Fibroblast of pulmonary artery (primary cell): Measurements from ENCODE around the gene BCL2L2.
A peak's percentile ranks its signal among the peaks of the same experiment; 100 is the strongest.
"Not testable (repeated sequence)": the region's sequence is repeated elsewhere in the genome, so short reads cannot be mapped to it uniquely, and the experiment has no call there.

Experiments used
- DNase-seq: peaks from one replicate; pipeline ENCODE4 v3.0.0-alpha.2; 2010; ENCODE audit warnings: low read depth
- H3K4me3 ChIP-seq: replicated peaks from 2 replicates; pipeline ENCODE4 v1.5.1; 2011; ENCODE audit warnings: low read depth, mild to moderate bottlenecking, control low read depth, low read length, moderate library complexity
- TF ChIP-seq, protein P1 (sequence below): IDR thresholded peaks from 2 replicates; pipeline ENCODE4 v1.5.1; 2011; ENCODE audit warnings: mild to moderate bottlenecking, control low read depth, low read length, inconsistent platforms; ENCODE audit errors: missing control alignments

BCL2L2 gene

DNA sequence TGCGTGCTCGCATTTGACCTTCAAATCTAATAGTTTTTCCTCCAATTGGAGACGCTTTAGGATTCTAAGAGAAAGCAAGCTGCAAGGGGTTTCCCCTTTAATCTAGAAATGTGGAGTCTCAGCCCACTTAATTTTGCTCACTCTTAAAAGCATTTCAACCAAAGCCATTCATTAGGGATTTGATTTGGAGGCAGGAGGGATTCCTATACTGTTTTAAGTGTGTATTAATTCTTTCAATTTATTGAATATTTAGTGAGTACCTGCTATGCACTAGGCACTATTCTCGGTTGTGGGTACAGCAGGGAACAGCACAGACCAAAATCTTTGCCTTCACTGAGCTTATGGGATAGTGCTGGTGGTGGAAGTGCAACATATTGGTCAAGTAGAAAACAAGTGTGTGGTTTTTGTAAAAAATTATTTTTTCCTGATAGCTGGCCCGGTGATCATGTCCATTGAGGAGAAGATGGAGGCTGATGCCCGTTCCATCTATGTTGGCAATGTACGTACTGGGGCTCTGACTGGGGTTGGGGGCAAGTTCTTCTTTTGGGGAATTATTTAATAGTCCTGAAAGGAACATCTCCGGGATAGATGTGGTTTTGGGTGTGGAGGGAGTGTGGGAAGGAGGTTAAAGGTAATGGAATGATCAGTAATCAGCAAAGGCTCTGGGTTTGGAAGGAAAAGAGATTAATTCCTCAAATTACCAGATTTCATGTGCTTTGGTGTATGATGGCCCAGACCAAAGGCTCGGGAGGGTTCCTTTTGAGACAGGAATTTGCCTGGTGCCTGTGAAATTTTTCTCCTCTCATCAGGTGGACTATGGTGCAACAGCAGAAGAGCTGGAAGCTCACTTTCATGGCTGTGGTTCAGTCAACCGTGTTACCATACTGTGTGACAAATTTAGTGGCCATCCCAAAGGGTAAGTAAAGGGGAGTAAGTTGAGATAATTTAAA lies 16.2 kb downstream of the BCL2L2 start:
- DNase-seq = no peak
- TF ChIP-seq, protein P1, sequence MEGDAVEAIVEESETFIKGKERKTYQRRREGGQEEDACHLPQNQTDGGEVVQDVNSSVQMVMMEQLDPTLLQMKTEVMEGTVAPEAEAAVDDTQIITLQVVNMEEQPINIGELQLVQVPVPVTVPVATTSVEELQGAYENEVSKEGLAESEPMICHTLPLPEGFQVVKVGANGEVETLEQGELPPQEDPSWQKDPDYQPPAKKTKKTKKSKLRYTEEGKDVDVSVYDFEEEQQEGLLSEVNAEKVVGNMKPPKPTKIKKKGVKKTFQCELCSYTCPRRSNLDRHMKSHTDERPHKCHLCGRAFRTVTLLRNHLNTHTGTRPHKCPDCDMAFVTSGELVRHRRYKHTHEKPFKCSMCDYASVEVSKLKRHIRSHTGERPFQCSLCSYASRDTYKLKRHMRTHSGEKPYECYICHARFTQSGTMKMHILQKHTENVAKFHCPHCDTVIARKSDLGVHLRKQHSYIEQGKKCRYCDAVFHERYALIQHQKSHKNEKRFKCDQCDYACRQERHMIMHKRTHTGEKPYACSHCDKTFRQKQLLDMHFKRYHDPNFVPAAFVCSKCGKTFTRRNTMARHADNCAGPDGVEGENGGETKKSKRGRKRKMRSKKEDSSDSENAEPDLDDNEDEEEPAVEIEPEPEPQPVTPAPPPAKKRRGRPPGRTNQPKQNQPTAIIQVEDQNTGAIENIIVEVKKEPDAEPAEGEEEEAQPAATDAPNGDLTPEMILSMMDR = no peak

DNA sequence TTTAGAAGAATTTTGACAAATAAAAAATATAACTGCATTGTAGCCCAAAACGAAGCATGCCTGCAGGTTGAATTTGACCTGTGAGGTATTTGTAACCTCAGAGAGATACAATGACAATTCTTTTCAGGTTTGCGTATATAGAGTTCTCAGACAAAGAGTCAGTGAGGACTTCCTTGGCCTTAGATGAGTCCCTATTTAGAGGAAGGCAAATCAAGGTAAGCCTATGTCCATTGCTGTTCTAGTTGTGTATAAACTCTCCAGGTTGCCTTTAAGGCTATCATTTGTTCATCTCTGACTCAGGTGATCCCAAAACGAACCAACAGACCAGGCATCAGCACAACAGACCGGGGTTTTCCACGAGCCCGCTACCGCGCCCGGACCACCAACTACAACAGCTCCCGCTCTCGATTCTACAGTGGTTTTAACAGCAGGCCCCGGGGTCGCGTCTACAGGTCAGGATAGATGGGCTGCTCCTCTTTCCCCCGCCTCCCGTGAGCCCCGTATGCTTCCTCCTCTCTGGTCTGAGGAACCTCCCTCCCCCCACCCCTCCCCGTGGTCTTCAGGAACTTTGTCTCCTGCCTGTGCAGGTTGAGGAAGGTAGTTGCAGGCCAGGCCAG lies 17.3 kb downstream of the BCL2L2 start:
- no peak for DNase-seq
- H3K4me3 ChIP-seq = no peak overlapping the region
- TF ChIP-seq, protein P1 = no peak

More for the DNA sequence above, 16.2 kb downstream of the BCL2L2 start:
- H3K4me3 ChIP-seq = peak overlapping the region; percentile 89

DNA sequence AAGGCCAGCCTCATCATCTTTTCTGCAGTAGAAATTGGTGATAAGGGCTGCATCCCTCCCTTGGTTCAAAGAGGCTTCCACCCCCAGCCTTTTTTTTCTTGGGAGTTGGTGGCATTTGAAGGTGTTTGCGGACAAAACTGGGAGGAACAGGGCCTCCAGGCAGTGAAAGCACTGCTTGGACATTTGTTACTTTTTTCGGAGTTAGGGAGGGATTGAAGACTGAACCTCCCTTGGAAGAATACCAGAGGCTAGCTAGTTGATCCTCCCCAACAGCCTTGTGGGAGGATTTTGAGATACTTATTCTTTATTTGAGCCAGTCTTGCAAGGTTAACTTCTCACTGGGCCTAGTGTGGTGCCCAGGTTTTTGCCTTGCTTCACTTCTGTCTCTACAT lies 17.8 kb downstream of the BCL2L2 start:
- DNase-seq = no peak
- TF ChIP-seq, protein P1 = no peak
- no peak overlapping the region for H3K4me3 ChIP-seq

DNA sequence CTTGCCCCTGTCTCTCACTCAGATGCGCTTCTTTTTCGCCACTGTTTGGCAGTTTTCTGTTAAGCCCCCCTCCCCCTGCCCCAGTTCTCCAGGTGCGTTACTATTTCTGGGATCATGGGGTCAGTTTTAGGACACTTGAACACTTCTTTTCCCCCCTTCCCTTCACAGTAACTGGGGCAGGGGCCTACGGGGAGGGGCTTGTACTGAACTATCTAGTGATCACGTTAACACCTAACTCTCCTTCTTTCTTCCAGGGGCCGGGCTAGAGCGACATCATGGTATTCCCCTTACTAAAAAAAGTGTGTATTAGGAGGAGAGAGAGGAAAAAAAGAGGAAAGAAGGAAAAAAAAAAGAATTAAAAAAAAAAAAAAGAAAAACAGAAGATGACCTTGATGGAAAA lies 18.4 kb downstream of the BCL2L2 start:
- TF ChIP-seq, protein P1 = no peak
- H3K4me3 ChIP-seq = no peak overlapping the region
- DNase-seq = no peak

DNA sequence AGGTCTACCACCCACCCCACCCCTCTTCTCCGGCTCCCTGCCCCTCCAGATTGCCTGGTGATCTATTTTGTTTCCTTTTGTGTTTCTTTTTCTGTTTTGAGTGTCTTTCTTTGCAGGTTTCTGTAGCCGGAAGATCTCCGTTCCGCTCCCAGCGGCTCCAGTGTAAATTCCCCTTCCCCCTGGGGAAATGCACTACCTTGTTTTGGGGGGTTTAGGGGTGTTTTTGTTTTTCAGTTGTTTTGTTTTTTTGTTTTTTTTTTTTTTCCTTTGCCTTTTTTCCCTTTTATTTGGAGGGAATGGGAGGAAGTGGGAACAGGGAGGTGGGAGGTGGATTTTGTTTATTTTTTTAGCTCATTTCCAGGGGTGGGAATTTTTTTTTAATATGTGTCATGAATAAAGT lies 19.1 kb downstream of the BCL2L2 start:
- DNase-seq = not testable (repeated sequence)

DNA sequence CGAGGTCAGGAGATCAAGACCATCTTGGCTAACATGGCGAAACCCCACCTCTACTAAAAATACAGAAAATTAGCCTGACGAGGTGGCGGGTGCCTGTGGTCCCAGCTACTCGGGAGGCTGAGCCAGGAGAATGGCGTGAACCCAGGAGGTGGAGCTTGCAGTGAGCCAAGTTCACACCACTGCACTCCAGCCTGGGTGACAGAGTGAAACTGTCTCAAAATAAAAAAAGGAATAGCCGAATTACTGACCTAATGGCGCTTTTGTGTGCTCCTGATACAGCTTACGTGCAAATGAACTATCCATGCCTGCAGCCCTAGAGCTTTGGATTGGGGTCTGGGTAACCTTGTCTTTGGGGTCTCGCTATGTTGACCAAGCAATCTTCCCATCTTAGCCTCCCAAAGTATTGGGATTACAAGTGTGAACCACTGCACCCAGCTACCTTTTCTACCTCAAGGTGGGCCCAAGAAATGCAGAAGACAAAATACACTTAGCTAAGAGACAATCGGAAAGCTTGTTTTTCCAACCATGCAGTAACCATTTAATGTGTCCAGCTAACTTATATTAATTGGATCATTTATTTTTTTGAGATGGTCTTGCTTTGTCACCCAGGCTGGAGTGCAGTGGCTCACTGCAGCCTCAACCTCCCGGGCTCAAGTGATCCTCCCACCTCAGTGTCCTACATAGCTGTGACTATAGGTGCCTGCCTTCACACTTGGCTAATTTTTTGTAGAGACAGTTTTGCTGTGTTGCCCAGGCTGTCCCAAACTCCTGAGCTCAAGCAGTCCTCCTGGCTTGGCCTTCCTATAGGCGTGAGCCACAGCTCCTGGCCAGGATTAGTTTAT lies 20.1 kb downstream of the BCL2L2 start:
- no peak overlapping the region for H3K4me3 ChIP-seq
- DNase-seq = no peak
- TF ChIP-seq, protein P1 = no peak

More for the DNA sequence above, 19.1 kb downstream of the BCL2L2 start:
- not testable (repeated sequence) for H3K4me3 ChIP-seq
